ENCODE data around the gene NCKAP5.
"Not testable (repeated sequence)": the region's sequence is repeated elsewhere in the genome, so short reads cannot be mapped to it uniquely, and the experiment has no call there.

Gene NCKAP5

DNA sequence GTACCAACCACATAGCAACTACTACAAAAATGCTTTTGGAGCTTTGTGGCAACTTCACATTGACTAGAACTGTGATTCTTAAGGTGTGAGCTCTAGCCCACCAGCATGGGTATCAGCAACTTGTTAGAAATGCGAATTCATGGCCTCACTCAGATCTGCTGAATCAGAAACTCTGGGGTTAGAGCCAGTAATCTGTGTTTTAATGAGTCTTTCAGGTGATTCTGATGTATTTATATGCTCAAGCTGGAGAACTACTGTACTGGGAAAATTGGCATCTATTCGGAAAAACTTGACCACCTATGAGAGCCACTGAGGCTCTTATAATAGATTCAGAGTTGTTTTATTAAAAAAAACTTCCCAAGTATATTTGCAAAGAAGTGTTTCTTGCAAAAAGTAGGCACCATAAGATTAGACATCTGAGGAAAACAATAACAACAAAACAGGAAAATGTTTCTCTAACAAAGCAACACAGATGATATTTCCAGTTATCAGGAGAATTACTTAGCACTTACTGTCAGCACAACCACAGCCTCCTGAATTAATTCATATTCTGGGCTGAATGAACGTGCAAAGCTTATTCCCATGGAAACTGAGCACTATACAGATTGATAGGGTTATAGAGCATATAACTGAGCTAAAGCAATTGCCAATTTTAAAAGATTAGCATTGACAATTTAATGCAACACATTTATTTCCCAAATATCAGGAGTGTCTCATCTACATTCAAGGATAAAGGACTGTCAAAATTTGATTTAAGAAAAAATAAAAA, 71.6 kb downstream of the NCKAP5 start:
- no peak for DNase-seq

GRCh38 chr2:133495226-133495625, 73.0 kb downstream of the NCKAP5 start:
- DNase-seq = no peak

- DNase-seq = no peak
Measured at GRCh38 chr2:133492719-133493380, 75.4 kb downstream of the NCKAP5 start.

DNA sequence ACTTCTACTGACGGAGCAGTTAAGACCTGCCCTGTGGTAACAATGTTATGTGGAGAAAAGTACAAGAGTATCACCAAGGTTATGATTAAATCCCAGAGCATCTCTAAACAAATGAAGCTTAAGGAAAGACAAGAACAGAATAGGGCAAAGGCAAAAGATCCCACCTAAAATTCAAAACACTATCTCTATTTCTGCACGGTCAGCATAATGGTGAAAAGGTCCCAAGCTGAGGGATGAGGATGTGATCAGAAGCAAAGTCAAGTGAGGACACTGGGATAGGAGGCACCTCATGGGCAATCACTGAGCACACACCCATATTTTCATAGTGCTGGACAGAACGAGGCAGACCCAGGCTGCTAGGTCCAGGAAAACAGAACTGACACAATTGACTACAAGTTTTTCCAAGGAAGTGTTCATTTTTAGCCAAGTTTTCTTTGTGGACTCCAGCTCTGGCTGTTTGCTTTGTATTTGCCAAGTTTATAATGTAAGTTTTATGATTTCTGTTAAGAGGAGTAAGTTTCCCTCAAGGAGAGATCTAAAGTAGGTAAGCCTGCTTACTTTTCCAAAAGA, 77.8 kb downstream of the NCKAP5 start:
- DNase-seq = no peak

DNA sequence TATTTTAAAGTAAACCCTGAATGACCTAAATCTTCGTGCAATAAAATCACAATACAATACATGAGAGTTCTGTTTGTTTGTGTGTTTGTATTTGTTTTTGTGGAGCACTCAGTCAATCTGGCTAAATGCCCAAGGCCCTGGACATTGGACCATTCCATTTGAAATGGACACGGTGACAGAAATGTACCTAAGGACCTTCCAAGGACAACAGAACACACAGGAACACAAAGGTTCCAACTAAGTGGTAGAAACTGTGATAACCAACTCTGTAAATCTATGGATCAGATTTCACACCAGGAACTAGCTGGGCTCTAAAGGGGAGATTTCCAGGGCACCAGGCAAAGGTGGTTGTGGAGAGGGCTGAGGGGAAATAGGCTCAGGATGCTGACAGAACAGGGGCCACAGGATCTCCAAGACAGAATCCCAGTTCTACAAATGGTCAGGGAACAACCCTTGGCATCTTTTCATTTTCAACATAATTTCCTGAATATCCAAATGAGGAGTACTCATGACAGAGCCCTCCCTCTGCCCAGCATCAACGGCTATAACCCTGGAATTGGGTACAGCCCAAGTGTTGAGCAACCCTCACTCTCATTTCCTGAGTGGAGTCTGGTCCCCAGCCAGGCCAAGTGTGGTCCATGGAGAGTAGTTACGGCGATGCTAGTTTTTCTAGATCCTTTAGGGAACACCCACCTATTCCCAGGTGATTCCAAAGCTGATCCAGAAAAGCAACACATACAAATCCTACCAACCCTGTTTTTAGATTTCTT, 78.4 kb downstream of the NCKAP5 start:
- DNase-seq = no peak

DNA sequence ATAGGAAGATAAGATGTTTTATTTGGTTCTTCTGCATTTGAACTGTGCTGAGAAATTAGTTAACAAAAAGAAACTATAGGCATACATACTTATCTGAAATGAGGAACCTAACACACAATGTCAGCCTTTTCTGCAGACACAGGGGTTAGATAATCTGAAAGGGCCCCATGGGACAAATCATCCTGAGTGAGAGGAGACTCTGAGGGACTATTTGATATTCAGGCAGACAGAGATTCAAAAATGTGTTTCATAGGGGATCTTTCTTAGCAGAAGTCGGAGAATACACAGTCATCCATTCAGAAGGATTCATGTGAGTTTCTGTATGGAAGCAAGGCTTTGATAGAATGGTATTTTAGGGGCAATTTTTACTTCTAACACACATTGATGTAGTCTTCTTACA, 79.1 kb downstream of the NCKAP5 start:
- no peak for DNase-seq

DNA sequence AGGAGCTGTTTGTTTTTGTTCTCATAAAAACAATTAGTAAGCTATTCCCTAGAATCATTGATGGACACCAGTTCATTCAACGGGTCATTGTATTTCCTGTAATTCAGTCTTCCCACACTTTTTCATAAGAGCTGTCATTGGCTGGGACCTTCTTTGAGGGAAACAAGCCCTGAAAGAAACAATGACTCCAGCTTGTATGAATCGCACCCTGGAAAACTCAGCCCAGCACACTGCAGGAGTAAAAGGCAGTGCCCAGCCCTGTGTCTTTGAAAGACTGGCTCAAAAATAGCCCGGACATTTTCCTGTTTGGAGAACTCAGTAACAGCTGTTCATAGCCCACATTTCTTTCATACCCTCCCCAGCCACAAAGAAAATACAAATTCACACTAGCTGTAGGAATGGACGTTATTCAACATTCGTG, 81.5 kb downstream of the NCKAP5 start:
- DNase-seq = no peak

DNA sequence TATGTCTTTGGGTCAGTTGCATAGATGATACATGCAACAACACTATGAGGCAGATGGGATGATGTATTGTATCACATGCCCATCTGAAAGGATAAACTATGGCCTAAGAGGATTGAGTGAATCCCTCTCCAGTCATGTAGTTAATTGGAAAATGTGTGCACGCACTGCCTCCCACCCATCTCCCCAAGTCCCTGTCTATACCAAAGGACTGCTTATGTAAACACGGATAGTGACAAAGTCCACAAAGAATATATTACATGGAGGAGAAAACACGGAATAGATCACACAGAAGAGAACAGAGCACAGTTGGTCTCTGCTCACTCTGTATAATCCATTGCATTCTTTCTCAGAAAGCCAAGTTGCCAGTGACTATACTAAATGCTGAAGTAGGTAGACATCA, 82.4 kb downstream of the NCKAP5 start:
- DNase-seq = no peak

GRCh38 chr2:133484784-133485183, 83.5 kb downstream of the NCKAP5 start:
- DNase-seq = no peak

DNA sequence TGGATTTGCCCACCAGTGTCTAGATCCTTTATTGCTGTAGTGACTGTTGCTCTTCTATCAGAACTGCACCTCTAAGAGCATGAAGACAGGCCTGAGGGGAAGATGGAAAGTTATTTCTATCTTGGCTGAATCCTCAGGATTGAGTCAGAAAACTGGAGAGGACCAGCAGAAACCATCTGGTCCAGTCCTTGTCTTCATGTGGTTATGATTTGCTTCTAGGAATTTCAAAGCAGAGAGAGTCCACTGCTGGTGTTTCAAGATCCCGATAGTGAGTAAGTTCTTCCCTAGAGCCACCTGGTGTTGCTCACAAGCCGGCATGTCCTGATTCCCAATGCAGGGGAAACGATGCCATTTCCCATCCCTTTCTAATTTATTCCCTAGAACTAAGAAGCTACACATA, 84.2 kb downstream of the NCKAP5 start:
- DNase-seq = no peak

DNA sequence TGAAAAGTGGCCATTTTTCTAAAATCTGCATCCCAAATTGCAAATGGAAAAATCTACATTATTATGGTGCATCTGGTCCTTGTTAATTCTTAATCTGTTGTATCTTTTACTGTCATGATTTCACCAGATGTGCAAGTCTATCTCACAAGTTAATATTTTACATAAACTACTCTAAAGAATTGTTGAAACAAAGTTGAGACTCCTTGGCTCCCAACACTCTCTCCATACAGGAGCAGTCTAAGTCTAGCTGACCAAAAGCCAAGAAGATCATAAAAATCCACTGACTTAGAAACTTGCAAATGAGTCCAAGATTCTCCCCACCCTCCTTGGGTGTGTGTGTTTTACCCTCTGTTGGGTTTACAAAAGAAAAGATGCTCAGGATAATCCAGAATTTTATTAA, 85.1 kb downstream of the NCKAP5 start:
- no peak for DNase-seq

GRCh38 chr2:133480707-133481429, 87.4 kb downstream of the NCKAP5 start:
- DNase-seq = no peak

GRCh38 chr2:133477616-133477990, 90.7 kb downstream of the NCKAP5 start:
- no peak for DNase-seq

GRCh38 chr2:133476931-133477615, 91.2 kb downstream of the NCKAP5 start:
- no peak for DNase-seq

- DNase-seq = no peak
Measured at GRCh38 chr2:133476286-133476685, 92.0 kb downstream of the NCKAP5 start.

GRCh38 chr2:133475610-133476009, 92.7 kb downstream of the NCKAP5 start:
- DNase-seq = no peak

DNA sequence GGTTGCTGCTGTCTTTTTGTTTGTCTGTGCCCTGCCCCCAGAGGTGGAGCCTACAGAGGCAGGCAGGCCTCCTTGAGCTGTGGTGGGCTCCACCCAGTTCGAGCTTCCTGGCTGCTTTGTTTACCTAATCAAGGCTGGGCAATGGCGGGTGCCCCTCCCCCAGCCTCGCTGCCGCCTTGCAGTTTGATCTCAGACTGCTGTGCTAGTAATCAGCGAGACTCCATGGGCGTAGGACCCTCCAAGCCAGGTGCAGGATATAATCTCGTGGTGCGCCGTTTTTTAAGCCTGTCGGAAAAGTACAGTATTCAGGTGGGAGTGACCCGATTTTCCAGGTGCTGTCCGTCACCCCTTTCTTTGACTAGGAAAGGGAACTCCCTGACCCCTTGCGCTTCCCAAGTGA, 97.8 kb downstream of the NCKAP5 start:
- DNase-seq = not testable (repeated sequence)

- no peak for DNase-seq
Measured at GRCh38 chr2:133462811-133463210, 105.5 kb downstream of the NCKAP5 start.

- no peak for DNase-seq
Measured at GRCh38 chr2:133461484-133461883, 106.8 kb downstream of the NCKAP5 start.

- DNase-seq = no peak
Measured at GRCh38 chr2:133459590-133459989, 108.7 kb downstream of the NCKAP5 start.

DNA sequence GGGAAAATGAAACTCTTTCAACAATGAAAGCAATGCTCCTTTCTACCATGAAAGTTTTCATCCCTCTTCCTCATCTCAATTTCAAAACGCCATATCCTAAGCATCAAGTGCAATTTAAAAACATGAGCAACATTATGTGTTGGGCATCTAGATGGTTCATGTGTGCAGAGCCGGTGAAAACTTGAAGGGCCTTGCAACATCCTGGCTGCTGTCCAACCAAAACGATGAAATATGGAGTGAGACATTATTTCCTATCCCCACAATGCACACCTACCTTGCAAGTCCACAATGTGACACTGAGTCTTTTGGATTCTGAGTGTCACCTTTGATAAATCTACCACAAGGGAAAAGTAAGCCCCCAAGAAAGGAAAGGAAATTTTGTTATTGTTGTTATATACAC, 110.0 kb downstream of the NCKAP5 start:
- DNase-seq = no peak

DNA sequence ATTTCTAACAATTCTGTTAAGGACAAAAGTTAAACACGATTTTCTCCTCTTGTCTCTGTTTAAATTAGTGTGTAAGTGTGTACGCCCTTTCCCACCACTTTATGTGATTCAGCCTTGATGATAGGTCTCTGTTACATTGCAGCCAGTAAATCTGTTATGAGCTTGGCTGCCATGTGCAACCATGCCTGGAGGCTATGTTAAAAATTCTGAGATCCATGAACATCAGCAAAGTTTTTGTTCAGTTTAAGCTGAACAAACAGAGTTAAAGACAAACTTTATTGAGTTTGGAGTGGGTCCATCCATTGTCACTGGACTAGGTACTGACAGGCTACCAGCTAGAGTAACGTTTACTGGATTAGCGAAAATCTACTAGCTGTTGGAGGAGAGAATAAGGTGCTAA, 110.4 kb downstream of the NCKAP5 start:
- DNase-seq = no peak
